Endodermal cell (in vitro differentiated cells): ENCODE data around the gene MACROD1. TPM values are rescaled to one million over a fixed set of nuclear protein-coding genes. Genes with fewer than 3 reads are reported as not detected.

Experiments used
- DNase-seq: peaks from one replicate; pipeline ENCODE4 v3.0.0-alpha.2; 2017
- H3K27ac ChIP-seq: 2 replicates; pipeline ENCODE4 v1.5.1; 2013; ENCODE audit warnings: mild to moderate bottlenecking, low read depth, low read length, moderate library complexity
- H3K27me3 ChIP-seq: 2 replicates; pipeline ENCODE4 v1.6.1; 2013; ENCODE audit warnings: mild to moderate bottlenecking, low read length, moderate library complexity; ENCODE audit not compliant: insufficient read depth, control insufficient read depth, poor library complexity, severe bottlenecking
- H3K36me3 ChIP-seq: 2 replicates; pipeline ENCODE4 v1.7.0; 2013; ENCODE audit warnings: mild to moderate bottlenecking, low read length, moderate library complexity; ENCODE audit not compliant: control insufficient read depth, insufficient read depth
- H3K4me1 ChIP-seq: one replicate; pipeline ENCODE4 v1.7.0; 2013; ENCODE audit warnings: low read length; ENCODE audit not compliant: control insufficient read depth, insufficient read depth
- H3K4me3 ChIP-seq: 2 replicates; pipeline ENCODE4 v1.5.1; 2013; ENCODE audit warnings: mild to moderate bottlenecking, low read length, moderate library complexity
- H3K9ac ChIP-seq: 2 replicates; pipeline ENCODE4 v1.6.1; 2013; ENCODE audit warnings: mild to moderate bottlenecking, low read length, moderate library complexity; ENCODE audit not compliant: poor library complexity, severe bottlenecking; ENCODE audit errors: extremely low read depth
- H3K9me3 ChIP-seq: 2 replicates; pipeline ENCODE4 v1.6.1; 2013; ENCODE audit warnings: mild to moderate bottlenecking, low read length, moderate library complexity; ENCODE audit not compliant: control insufficient read depth
- H3K27ac Mint-ChIP-seq: 2 replicates; pipeline ENCODE4 v1.8.0; 2020; ENCODE audit warnings: mixed read lengths
- H3K27me3 Mint-ChIP-seq: 2 replicates; pipeline ENCODE4 v1.8.0; 2021; ENCODE audit warnings: mild to moderate bottlenecking, mixed read lengths; ENCODE audit not compliant: insufficient read depth
- H3K36me3 Mint-ChIP-seq: 2 replicates; pipeline ENCODE4 v1.8.0; 2020; ENCODE audit warnings: low read depth, mixed read lengths
- H3K4me1 Mint-ChIP-seq: 2 replicates; pipeline ENCODE4 v1.8.0; 2020; ENCODE audit warnings: mixed read lengths
- H3K4me3 Mint-ChIP-seq: 2 replicates; pipeline ENCODE4 v1.8.0; 2020; ENCODE audit warnings: mild to moderate bottlenecking, moderate library complexity, mixed read lengths
- H3K9me3 Mint-ChIP-seq: 2 replicates; pipeline ENCODE4 v1.8.0; 2020; ENCODE audit warnings: mild to moderate bottlenecking, mixed read lengths
- CTCF ChIP-seq: fragments of 200-600 bp; sonication (generic); conservative IDR thresholded peaks from 2 replicates; pipeline ENCODE4 v1.5.0; 2021; ENCODE audit warnings: antibody characterized with exemption, mild to moderate bottlenecking
- WGBS, 2 experiments: methylation state at CpG; one replicate each; pipeline versions ENCODE4 v1.1.5 to v1.1.7; 2013; ENCODE audit warnings: missing lambda C conversion rate in 2 of 2, mixed read lengths in 1 of 2; ENCODE audit not compliant: insufficient coverage in 1 of 2, insufficient read length in 1 of 2; 5-methylcytosine and 5-hydroxymethylcytosine counted together
- total RNA-seq, 2 donors: library from RNA; stranded (reverse); fragmentation: NEBNext Ultra II Directional in 1 of 2; extraction: Animal tissue kit (Norgen Biotek cat#: 25700) in 1 of 2; gene quantifications; 2 replicates in 1 of 2; 3 replicates in 1 of 2; pipeline ENCODE4 v1.2.1, GENCODE V29; 2021

The MACROD1 gene
- total RNA-seq, 2 donors from 2014 or later, result 23.0 to 41.9 TPM

DNA sequence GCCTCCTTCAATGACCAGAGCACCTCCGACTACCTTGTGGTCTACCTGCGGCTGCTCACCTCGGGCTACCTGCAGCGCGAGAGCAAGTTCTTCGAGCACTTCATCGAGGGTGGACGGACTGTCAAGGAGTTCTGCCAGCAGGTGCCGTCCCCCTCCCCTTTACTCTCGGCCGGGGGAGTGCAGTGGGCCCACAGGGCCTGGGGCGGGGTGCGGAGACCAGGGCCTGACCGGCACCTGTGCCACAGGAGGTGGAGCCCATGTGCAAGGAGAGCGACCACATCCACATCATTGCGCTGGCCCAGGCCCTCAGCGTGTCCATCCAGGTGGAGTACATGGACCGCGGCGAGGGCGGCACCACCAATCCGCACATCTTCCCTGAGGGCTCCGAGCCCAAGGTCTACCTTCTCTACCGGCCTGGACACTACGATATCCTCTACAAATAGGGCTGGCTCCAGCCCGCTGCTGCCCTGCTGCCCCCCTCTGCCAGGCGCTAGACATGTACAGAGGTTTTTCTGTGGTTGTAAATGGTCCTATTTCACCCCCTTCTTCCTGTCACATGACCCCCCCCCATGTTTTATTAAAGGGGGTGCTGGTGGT is 168.7 kb downstream of the MACROD1 start:
- no peaks in the 10 kb centered on the region for H3K9me3 Mint-ChIP-seq
- Histone ChIP-seq H3K27ac (no peak overlapping the region), H3K36me3 (peaks cover 36% of the 10 kb centered on the region), H3K9me3 (no peaks in the 10 kb centered on the region), H3K4me3 (no peak overlapping the region), H3K4me1 (no peaks in the 10 kb centered on the region), H3K9ac (no peak overlapping the region), H3K27me3 (peaks cover 13% of the 10 kb centered on the region)
- DNase-seq, result no peak
- H3K27ac Mint-ChIP-seq, result no peak overlapping the region
- H3K4me3 Mint-ChIP-seq, result no peak overlapping the region
- WGBS, 2 experiments, result 93 to 97% methylated on average over 25 to 27 of the region's 27 CpGs
- TF ChIP-seq CTCF, result no peak
- peaks cover 42% of the 10 kb centered on the region for H3K36me3 Mint-ChIP-seq
- H3K27me3 Mint-ChIP-seq, result peaks cover 16% of the 10 kb centered on the region
- peaks cover 4% of the 10 kb centered on the region for H3K4me1 Mint-ChIP-seq

DNA sequence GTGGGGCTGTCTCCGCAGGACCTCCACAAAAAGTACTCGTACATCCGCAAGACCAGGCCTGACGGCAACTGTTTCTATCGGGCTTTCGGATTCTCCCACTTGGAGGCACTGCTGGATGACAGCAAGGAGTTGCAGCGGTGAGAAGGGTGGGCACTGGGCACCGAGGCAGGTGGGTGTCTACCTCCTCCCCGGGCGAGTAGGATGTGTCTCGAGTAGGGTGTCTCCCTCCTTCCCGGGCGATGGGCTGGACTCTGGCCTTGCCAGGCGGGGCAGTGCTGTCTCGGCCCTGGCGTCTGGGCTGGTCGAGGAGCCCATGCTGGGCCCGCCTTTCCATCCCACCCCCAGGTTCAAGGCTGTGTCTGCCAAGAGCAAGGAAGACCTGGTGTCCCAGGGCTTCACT is 169.4 kb downstream of the MACROD1 start:
- no peak for DNase-seq
- H3K36me3 Mint-ChIP-seq, result peaks cover 49% of the 10 kb centered on the region
- 95 to 97% methylated on average over 16 to 18 of the region's 18 CpGs for WGBS, 2 experiments

DNA sequence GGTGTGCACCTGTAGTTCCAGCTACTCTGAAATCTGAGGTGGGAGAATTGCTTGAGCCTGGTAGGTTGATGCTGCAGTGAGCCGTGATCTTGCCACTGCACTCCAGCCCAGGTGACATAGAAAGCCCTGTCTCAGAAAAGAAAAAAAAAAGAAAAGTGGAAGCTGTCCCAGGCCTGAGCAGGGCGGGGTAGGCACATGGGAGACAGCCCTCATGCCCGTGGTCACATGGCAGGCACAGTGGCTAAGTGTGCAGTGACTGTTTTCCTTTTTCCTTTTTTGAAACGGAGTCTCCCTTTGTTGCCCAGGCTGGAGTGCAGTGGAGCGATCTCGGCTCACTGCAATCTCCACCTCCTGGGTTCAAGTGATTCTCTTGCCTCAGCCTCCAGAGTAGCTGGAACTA is 171.9 kb downstream of the MACROD1 start:
- Histone ChIP-seq H3K27me3 (no peaks in the 10 kb centered on the region), H3K27ac (no peak overlapping the region), H3K4me3 (no peak overlapping the region), H3K9ac (no peak overlapping the region), H3K4me1 (no peaks in the 10 kb centered on the region), H3K36me3 (peaks cover 60% of the 10 kb centered on the region), H3K9me3 (no peaks in the 10 kb centered on the region)
- DNase-seq, result no peak
- Mint-ChIP-seq H3K27ac (no peak overlapping the region), H3K27me3 (no peaks in the 10 kb centered on the region), H3K4me3 (no peak overlapping the region), H3K4me1 (peaks cover 4% of the 10 kb centered on the region), H3K36me3 (peaks cover 70% of the 10 kb centered on the region), H3K9me3 (no peaks in the 10 kb centered on the region)
- WGBS, 2 experiments, result 97 to 100% methylated on average over 2 to 6 of the region's 6 CpGs
- no peak for TF ChIP-seq CTCF

More for the DNA sequence above, 169.4 kb downstream of the MACROD1 start:
- Histone ChIP-seq H3K9ac (no peak overlapping the region), H3K27me3 (peaks cover 8% of the 10 kb centered on the region), H3K4me3 (no peak overlapping the region), H3K9me3 (no peaks in the 10 kb centered on the region), H3K36me3 (peaks cover 40% of the 10 kb centered on the region), H3K27ac (no peak overlapping the region), H3K4me1 (no peaks in the 10 kb centered on the region)
- no peak for TF ChIP-seq CTCF
- Mint-ChIP-seq H3K27ac (no peak overlapping the region), H3K4me1 (peaks cover 4% of the 10 kb centered on the region), H3K9me3 (no peaks in the 10 kb centered on the region), H3K27me3 (peaks cover 9% of the 10 kb centered on the region), H3K4me3 (no peak overlapping the region)
